ENCODE results near the gene SH3BP5.

Gene SH3BP5

GRCh38 chr3:15266510-15267376, 65.6 kb downstream of the SH3BP5 start:
- no peak for TF ChIP-seq CTCF (IDR thresholded peaks at IDR 0.05; ENCODE audit: low read depth, low read length)
- no peak overlapping the region for H3K4me3 ChIP-seq (ENCODE audit: low read depth, low read length)

- H3K4me3 ChIP-seq (ENCODE audit: low read depth, low read length), result no peak overlapping the region
- no peak for TF ChIP-seq CTCF (IDR thresholded peaks at IDR 0.05; ENCODE audit: low read depth, low read length)
Measured at GRCh38 chr3:15265655-15266509, 66.5 kb downstream of the SH3BP5 start.

GRCh38 chr3:15264486-15264885, 67.9 kb downstream of the SH3BP5 start:
- no peak for TF ChIP-seq CTCF (IDR thresholded peaks at IDR 0.05; ENCODE audit: low read depth, low read length)
- no peak overlapping the region for H3K4me3 ChIP-seq (ENCODE audit: low read depth, low read length)

GRCh38 chr3:15263926-15264325, 68.5 kb downstream of the SH3BP5 start:
- no peak overlapping the region for H3K4me3 ChIP-seq (ENCODE audit: low read depth, low read length)
- TF ChIP-seq CTCF (IDR thresholded peaks at IDR 0.05; ENCODE audit: low read depth, low read length), result no peak

GRCh38 chr3:15263120-15263519, 69.3 kb downstream of the SH3BP5 start:
- H3K4me3 ChIP-seq (ENCODE audit: low read depth, low read length), result no peak overlapping the region
- no peak for TF ChIP-seq CTCF (IDR thresholded peaks at IDR 0.05; ENCODE audit: low read depth, low read length)

GRCh38 chr3:15262021-15262420, 70.4 kb downstream of the SH3BP5 start:
- no peak overlapping the region for H3K4me3 ChIP-seq (ENCODE audit: low read depth, low read length)
- TF ChIP-seq CTCF (IDR thresholded peaks at IDR 0.05; ENCODE audit: low read depth, low read length), result no peak

GRCh38 chr3:15261274-15261673, 71.1 kb downstream of the SH3BP5 start:
- TF ChIP-seq CTCF (IDR thresholded peaks at IDR 0.05; ENCODE audit: low read depth, low read length), result no peak

More at GRCh38 chr3:15261274-15261673, 71.1 kb downstream of the SH3BP5 start:
- no peak overlapping the region for H3K4me3 ChIP-seq (ENCODE audit: low read depth, low read length)
